ENCODE measurements around the gene INO80E. TPM values are rescaled to one million over a fixed set of nuclear protein-coding genes. Genes with fewer than 3 reads are reported as not detected.
"Not testable (repeated sequence)": the region's sequence is repeated elsewhere in the genome, so short reads cannot be mapped to it uniquely, and the experiment has no call there.

The INO80E gene
- total and polyA plus RNA-seq, 2 donors = 22.3 to 82.3 TPM

DNA sequence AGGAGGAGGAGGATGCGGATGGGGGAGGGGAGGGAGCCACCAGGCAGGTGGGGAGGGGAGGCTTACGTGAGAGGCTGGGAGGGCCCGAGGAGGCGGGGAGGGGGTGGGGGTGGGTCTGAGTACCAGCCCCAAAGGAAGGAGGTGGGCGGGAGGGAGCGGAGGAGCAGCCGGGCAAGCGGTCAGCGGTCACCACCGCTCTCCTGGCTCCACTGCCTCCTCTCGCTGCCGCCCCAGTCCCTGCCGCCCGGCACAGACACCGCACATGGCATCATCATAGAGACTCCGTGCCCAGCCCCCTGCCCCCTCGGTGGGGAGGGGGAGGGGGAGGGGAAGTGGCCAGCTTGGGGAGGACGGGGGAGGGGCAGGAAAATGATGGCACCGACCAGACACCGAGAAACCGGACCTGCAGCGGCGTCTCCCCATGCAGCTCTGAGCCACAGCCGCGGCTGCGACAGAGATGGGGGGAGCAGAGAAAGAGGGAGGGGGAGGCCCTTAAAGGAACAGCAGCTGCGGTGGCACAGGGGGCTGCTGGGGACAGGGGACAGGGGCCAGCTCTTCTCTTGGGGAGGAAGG lies 34.9 kb downstream of the INO80E start, which contains the start of gene TLCD3B:
Gene TLCD3B (minus strand): TSS at position 431 of the 573 bp plus-strand sequence. CDS start 744 bp downstream, outside the sequence.
- Histone ChIP-seq H3K27ac (ENCODE audit: low read depth) (no peak within 1 kb of the TSS), H3K36me3 (ENCODE audit: insufficient read depth) (no peaks in the 10 kb centered on the region), H3K4me3 (ENCODE audit: low read depth, low read length) (no peak within 1 kb of the TSS), H3K4me1 (ENCODE audit: insufficient read depth) (no peaks in the 10 kb centered on the region)
- 1% methylated on average over 27 of the region's 27 CpGs for WGBS
- no peak for DNase-seq (ENCODE audit: extremely low spot score)

DNA sequence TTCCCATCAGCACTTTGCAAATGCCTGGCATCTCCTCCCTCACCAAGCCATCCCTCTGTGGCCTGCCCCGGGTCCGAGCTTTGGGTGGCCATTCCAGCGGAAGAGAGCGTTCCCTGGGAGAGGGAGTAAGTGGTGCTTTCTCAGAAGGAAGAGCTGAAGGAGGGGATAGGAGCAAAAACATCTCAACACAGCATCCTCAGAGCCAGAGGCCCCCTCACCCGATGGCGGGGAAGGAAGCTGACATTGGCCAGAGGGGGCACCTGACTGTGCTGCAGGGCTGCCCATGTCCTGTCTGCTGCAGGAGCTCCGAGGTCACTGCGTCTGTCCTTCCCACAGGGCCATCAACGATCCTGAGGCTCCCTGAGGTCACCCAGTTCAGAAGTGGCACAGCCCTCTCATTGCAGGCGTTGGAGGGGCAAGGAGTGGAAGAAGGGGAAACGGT lies 35.5 kb downstream of the INO80E start:
- 19% methylated on average over 11 of the region's 11 CpGs for WGBS
- Histone ChIP-seq H3K36me3 (ENCODE audit: insufficient read depth) (no peaks in the 10 kb centered on the region), H3K4me3 (ENCODE audit: low read depth, low read length) (no peak overlapping the region), H3K27ac (ENCODE audit: low read depth) (no peak overlapping the region), H3K4me1 (ENCODE audit: insufficient read depth) (no peaks in the 10 kb centered on the region)
- no peak for DNase-seq (ENCODE audit: extremely low spot score)

GRCh38 chr16:30032083-30032819 lies 36.2 kb downstream of the INO80E start:
- Histone ChIP-seq H3K36me3 (ENCODE audit: insufficient read depth) (no peaks in the 10 kb centered on the region), H3K27ac (ENCODE audit: low read depth) (no peak overlapping the region), H3K4me3 (ENCODE audit: low read depth, low read length) (no peak overlapping the region), H3K4me1 (ENCODE audit: insufficient read depth) (no peaks in the 10 kb centered on the region)
- 25% methylated on average over 12 of the region's 12 CpGs for WGBS
- DNase-seq (ENCODE audit: extremely low spot score) = no peak

- Histone ChIP-seq H3K4me3 (ENCODE audit: low read depth, low read length) (no peak overlapping the region), H3K4me1 (ENCODE audit: insufficient read depth) (no peaks in the 10 kb centered on the region), H3K36me3 (ENCODE audit: insufficient read depth) (no peaks in the 10 kb centered on the region), H3K27ac (ENCODE audit: low read depth) (no peak overlapping the region)
- WGBS = 68% methylated on average over 7 of the region's 7 CpGs
- DNase-seq (ENCODE audit: extremely low spot score) = no peak
These were observed 37.2 kb downstream of the INO80E start for GRCh38 chr16:30033270-30033669.

DNA sequence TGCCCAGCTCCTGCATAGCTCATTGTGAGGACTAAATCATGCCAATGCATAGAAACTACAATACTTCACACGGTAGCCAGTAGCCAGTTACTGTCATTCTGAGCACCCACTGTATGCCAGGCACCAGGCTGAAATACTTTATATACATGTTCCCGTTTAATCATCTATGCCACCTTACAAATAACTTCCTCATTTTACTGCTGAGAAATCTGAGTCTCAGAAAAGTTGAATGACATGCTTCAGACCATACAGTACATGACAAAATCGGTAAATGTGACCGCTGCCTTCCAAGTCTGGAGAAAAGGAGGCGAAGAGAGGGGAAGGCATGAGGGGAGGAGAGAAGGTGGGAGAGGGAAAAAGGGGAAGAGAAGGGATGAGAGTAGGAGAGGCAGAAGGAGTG lies 44.2 kb downstream of the INO80E start:
- Histone ChIP-seq H3K27ac (ENCODE audit: low read depth) (no peak overlapping the region), H3K4me3 (ENCODE audit: low read depth, low read length) (no peak overlapping the region), H3K4me1 (ENCODE audit: insufficient read depth) (no peaks in the 10 kb centered on the region), H3K36me3 (ENCODE audit: insufficient read depth) (no peaks in the 10 kb centered on the region)
- 70% methylated on average over 5 of the region's 5 CpGs for WGBS
- no peak for DNase-seq (ENCODE audit: extremely low spot score)

GRCh38 chr16:30040690-30041089 lies 44.6 kb downstream of the INO80E start:
- not testable (repeated sequence) for H3K27ac ChIP-seq (ENCODE audit: low read depth); H3K4me1 ChIP-seq (ENCODE audit: insufficient read depth); DNase-seq (ENCODE audit: extremely low spot score); H3K36me3 ChIP-seq (ENCODE audit: insufficient read depth); H3K4me3 ChIP-seq (ENCODE audit: low read depth, low read length)
- WGBS = 80% methylated on average over 5 of the region's 5 CpGs

- no peak for DNase-seq (ENCODE audit: extremely low spot score)
- H3K4me1 ChIP-seq (ENCODE audit: insufficient read depth) = no peaks in the 10 kb centered on the region
- no peaks in the 10 kb centered on the region for H3K36me3 ChIP-seq (ENCODE audit: insufficient read depth)
- H3K4me3 ChIP-seq (ENCODE audit: low read depth, low read length) = no peak overlapping the region
- H3K27ac ChIP-seq (ENCODE audit: low read depth) = no peak overlapping the region
- 23% methylated on average over 5 of the region's 5 CpGs for WGBS
These were observed 45.8 kb downstream of the INO80E start for GRCh38 chr16:30041841-30042240.

GRCh38 chr16:30046178-30046577 lies 50.1 kb downstream of the INO80E start:
- Histone ChIP-seq H3K36me3 (ENCODE audit: insufficient read depth) (no peaks in the 10 kb centered on the region), H3K27ac (ENCODE audit: low read depth) (no peak overlapping the region), H3K4me1 (ENCODE audit: insufficient read depth) (no peaks in the 10 kb centered on the region), H3K4me3 (ENCODE audit: low read depth, low read length) (no peak overlapping the region)
- 67% methylated on average over 8 of the region's 8 CpGs for WGBS
- no peak for DNase-seq (ENCODE audit: extremely low spot score)

GRCh38 chr16:30046588-30046987 lies 50.5 kb downstream of the INO80E start:
- WGBS = 71% methylated on average over 1 of the region's 1 CpG

DNA sequence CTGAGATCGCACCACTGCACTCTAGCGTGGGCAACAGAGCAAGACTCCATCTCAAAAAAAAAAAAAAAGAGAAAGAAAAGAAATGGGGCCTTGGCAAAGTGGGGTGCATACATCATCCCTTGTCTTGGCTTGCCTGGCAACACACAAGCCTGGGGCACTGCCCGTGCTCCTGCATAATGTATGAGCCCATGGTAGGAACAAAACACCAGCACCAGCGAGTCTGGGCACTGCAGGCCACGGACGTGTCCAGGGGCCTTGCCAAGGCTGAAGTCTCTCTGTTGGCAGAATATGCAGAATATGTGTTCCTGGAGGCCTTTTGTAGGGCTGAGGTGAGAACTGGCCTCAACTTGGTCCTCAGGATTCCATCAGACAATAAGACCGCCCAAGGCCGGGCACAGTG lies 53.8 kb downstream of the INO80E start:
- no peak for DNase-seq (ENCODE audit: extremely low spot score)
- 90% methylated on average over 8 of the region's 8 CpGs for WGBS
- H3K27ac ChIP-seq (ENCODE audit: low read depth) = no peak overlapping the region
- no peak overlapping the region for H3K4me3 ChIP-seq (ENCODE audit: low read depth, low read length)
- H3K36me3 ChIP-seq (ENCODE audit: insufficient read depth) = no peaks in the 10 kb centered on the region
- H3K4me1 ChIP-seq (ENCODE audit: insufficient read depth) = no peaks in the 10 kb centered on the region

More at GRCh38 chr16:30046588-30046987, 50.5 kb downstream of the INO80E start:
- Histone ChIP-seq H3K36me3 (ENCODE audit: insufficient read depth) (no peaks in the 10 kb centered on the region), H3K4me1 (ENCODE audit: insufficient read depth) (no peaks in the 10 kb centered on the region), H3K4me3 (ENCODE audit: low read depth, low read length) (no peak overlapping the region), H3K27ac (ENCODE audit: low read depth) (no peak overlapping the region)
- DNase-seq (ENCODE audit: extremely low spot score) = no peak

GRCh38 chr16:30051518-30051917 lies 55.5 kb downstream of the INO80E start:
- Histone ChIP-seq H3K36me3 (ENCODE audit: insufficient read depth) (no peaks in the 10 kb centered on the region), H3K4me1 (ENCODE audit: insufficient read depth) (no peaks in the 10 kb centered on the region)
- 88% methylated on average over 3 of the region's 3 CpGs for WGBS

GRCh38 chr16:30052671-30053372 lies 56.8 kb downstream of the INO80E start:
- no peaks in the 10 kb centered on the region for H3K4me1 ChIP-seq (ENCODE audit: insufficient read depth)
- H3K4me3 ChIP-seq (ENCODE audit: low read depth, low read length) = peak overlapping the region; percentile 53
- H3K36me3 ChIP-seq (ENCODE audit: insufficient read depth) = no peaks in the 10 kb centered on the region
- H3K27ac ChIP-seq (ENCODE audit: low read depth) = no peak overlapping the region
- WGBS = 4% methylated on average over 58 of the region's 58 CpGs
- DNase-seq (ENCODE audit: extremely low spot score) = peak; percentile 77

More at GRCh38 chr16:30051518-30051917, 55.5 kb downstream of the INO80E start:
- DNase-seq (ENCODE audit: extremely low spot score) = no peak
- no peak overlapping the region for H3K27ac ChIP-seq (ENCODE audit: low read depth)
- no peak overlapping the region for H3K4me3 ChIP-seq (ENCODE audit: low read depth, low read length)

DNA sequence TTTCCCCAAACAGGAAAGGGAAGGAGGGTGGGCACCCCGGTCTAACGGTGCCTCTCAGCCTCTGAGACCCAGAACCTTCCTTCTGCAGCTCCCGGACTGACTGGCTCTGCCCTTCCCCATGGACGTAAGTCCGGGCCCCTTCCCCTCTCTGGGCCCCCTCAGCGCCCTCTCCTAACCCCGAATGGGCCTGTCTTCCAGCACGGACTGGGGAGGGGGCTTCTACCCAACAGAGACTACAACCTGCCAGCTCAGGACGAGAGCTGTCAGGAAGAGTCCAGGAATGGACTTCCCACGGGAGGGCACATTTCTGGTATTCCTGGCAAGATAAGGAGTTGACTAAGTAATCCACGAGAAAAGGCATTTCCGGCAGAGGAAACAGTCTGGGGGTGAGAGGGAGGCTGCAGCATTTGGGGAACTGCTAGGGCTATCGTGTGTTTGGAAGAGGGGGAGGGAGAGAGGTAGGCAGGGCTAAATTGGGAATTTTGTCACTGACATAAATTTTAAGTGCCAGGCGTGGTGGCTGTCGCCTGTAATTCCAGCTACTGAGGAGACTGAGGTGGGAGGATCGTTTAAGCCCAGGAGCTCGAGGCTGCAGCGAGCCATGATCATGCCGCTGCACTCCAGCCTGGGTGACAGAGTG lies 57.5 kb downstream of the INO80E start:
- H3K27ac ChIP-seq (ENCODE audit: low read depth) = no peak overlapping the region
- H3K4me3 ChIP-seq (ENCODE audit: low read depth, low read length) = peak overlapping the region; percentile 53
- no peak for DNase-seq (ENCODE audit: extremely low spot score)
- no peaks in the 10 kb centered on the region for H3K36me3 ChIP-seq (ENCODE audit: insufficient read depth)
- H3K4me1 ChIP-seq (ENCODE audit: insufficient read depth) = no peaks in the 10 kb centered on the region
- WGBS = 5% methylated on average over 19 of the region's 19 CpGs
